ENCODE results near the gene OR2AG1. TPM values are rescaled to one million over a fixed set of nuclear protein-coding genes. Genes with fewer than 3 reads are reported as not detected.

OR2AG1 gene
- total RNA-seq, 1 experiment from 2014 or later = not detected

- no peaks in the 10 kb centered on the region for H3K4me1 ChIP-seq (ENCODE audit: control insufficient read depth, insufficient read depth, low read length)
- no peaks in the 10 kb centered on the region for H3K9me3 ChIP-seq (ENCODE audit: control insufficient read depth, insufficient read depth, low read depth, low read length)
- peaks cover 5% of the 10 kb centered on the region for H3K27me3 ChIP-seq (ENCODE audit: control insufficient read depth, insufficient read depth, low read length)
- BruUV-seq (replicated peaks) = no TSS peak
- H3K27ac ChIP-seq (ENCODE audit: low read length) = no peak overlapping the region
- in situ Hi-C loops (cut with HindIII; ENCODE audit: low pct_unique_long_range_greater_than_20kb, low sequenced_read_pairs) (no loop called here), intact Hi-C loops (cut with micrococcal nuclease; ENCODE audit: unreplicated experiment) (no loop called here)
- ChIA-PET CTCF (interaction anchor here (0.5 to 3.2 kb wide), 13 partner anchors 13 to 788 kb away, joined by 3 to 16 read pairs (median 3); partner anchors contain the start of genes NLRP14 and ZNF214), POLR2A (no interaction called here)
- ATAC-seq = peak; percentile 70
- no peak overlapping the region for H3K4me3 ChIP-seq (ENCODE audit: low read depth in 2 of 2, low read length in 2 of 2)
- TF ChIP-seq POLR2AphosphoS5 (IDR thresholded peaks at IDR 0.05; ENCODE audit: low read depth, low read length) (no peak), CTCF (IDR thresholded peaks at IDR 0.05) (peak; percentile 98)
- no peaks in the 10 kb centered on the region for H3K36me3 ChIP-seq (ENCODE audit: control insufficient read depth, insufficient read depth, low read length)
- no peak for DNase-seq (ENCODE audit: low read depth, low spot score)
Measured at GRCh38 chr11:6755303-6755952, 27.4 kb upstream of the OR2AG1 start.

- Histone ChIP-seq H3K9me3 (ENCODE audit: control insufficient read depth, insufficient read depth, low read depth, low read length) (no peaks in the 10 kb centered on the region), H3K27me3 (ENCODE audit: control insufficient read depth, insufficient read depth, low read length) (peaks cover 5% of the 10 kb centered on the region), H3K4me1 (ENCODE audit: control insufficient read depth, insufficient read depth, low read length) (no peaks in the 10 kb centered on the region), H3K27ac (ENCODE audit: low read length) (no peak overlapping the region), H3K4me3 (ENCODE audit: low read depth in 2 of 2, low read length in 2 of 2) (no peak overlapping the region), H3K36me3 (ENCODE audit: control insufficient read depth, insufficient read depth, low read length) (no peaks in the 10 kb centered on the region)
- ATAC-seq (no peak), DNase-seq (ENCODE audit: low read depth, low spot score) (no peak)
- intact Hi-C loops (cut with micrococcal nuclease; ENCODE audit: unreplicated experiment) = loop anchor here (2.0 kb wide), 1 partner anchor 17 kb away; no protein-coding TSS in a partner anchor
- TF ChIP-seq SIN3A (IDR thresholded peaks at IDR 0.05; ENCODE audit: borderline replicate concordance, insufficient read depth, low read depth, low read length) (no peak), REST (IDR thresholded peaks at IDR 0.05; ENCODE audit: insufficient read depth in 1 of 2, low read depth in 2 of 2, low read length in 1 of 2) (no peak), POLR2AphosphoS5 (IDR thresholded peaks at IDR 0.05; ENCODE audit: low read depth, low read length) (no peak), CTCF (IDR thresholded peaks at IDR 0.05) (no peak), TCF7L2 (IDR thresholded peaks at IDR 0.05; ENCODE audit: low read depth, low read length) (no peak)
- ChIA-PET POLR2A (no interaction called here), CTCF (interaction anchor here (0.6 to 3.2 kb wide), 6 partner anchors 13 to 244 kb away, joined by 3 to 16 read pairs (median 4); no protein-coding TSS in a partner anchor)
- no TSS peak for BruUV-seq (replicated peaks)
- in situ Hi-C loops (cut with HindIII; ENCODE audit: low pct_unique_long_range_greater_than_20kb, low sequenced_read_pairs) = no loop called here
Measured at GRCh38 chr11:6755953-6756347, 26.9 kb upstream of the OR2AG1 start.
